Thyroid gland (tissue), 4 donors: ENCODE data around the gene COTL1. TPM values are rescaled to one million over a fixed set of nuclear protein-coding genes. Genes with fewer than 3 reads are reported as not detected.
A peak's percentile ranks its signal among the peaks of the same experiment; 100 is the strongest.
"Not testable (repeated sequence)": the region's sequence is repeated elsewhere in the genome, so short reads cannot be mapped to it uniquely, and the experiment has no call there.

Source experiments
- DNase-seq, 2 donors: peaks; one replicate each; pipeline ENCODE4 v3.0.0-alpha.2; 2019
- H3K27ac ChIP-seq, 3 donors: fragments of 200-600 bp; sonication (generic); 1 replicate in 2 of 3; 2 replicates in 1 of 3; pipeline ENCODE4 v1.5.1; 2016 to 2019; ENCODE audit warnings: mild to moderate bottlenecking in 1 of 3, moderate library complexity in 1 of 3
- H3K27me3 ChIP-seq: fragments of 200-600 bp; sonication (generic); one replicate; pipeline ENCODE4 v1.5.1; 2019
- H3K36me3 ChIP-seq, 2 donors: fragments of 200-600 bp; sonication (generic); one replicate each; pipeline ENCODE4 v1.5.1; 2016 to 2019
- H3K4me1 ChIP-seq, 2 donors: fragments of 200-600 bp; sonication (generic); one replicate each; pipeline ENCODE4 v1.5.1; 2017 to 2019
- H3K4me3 ChIP-seq, 3 donors: fragments of 200-600 bp; sonication (generic); replicated peaks in 1 of 3; 1 replicate in 2 of 3; 2 replicates in 1 of 3; pipeline ENCODE4 v1.5.1; 2016; ENCODE audit warnings: mild to moderate bottlenecking in 1 of 3
- H3K9me3 ChIP-seq: fragments of 200-600 bp; sonication (generic); one replicate; pipeline ENCODE4 v1.5.1; 2017
- CTCF ChIP-seq, 6 experiments: fragments of 200-600 bp in 3 of 6; fragments of 450-650 bp in 3 of 6; sonication (generic) in 3 of 6; IDR thresholded peaks; one replicate each; pipeline ENCODE4 v1.5.1; 2016 to 2019; ENCODE audit warnings: antibody characterized with exemption in 6 of 6, mild to moderate bottlenecking in 2 of 6, inconsistent platforms in 1 of 6, moderate library complexity in 1 of 6
- POLR2A ChIP-seq, 2 donors: fragments of 450-650 bp; IDR thresholded peaks; one replicate each; pipeline ENCODE4 v1.6.1; 2017; ENCODE audit warnings: antibody characterized with exemption in 2 of 2, mild to moderate bottlenecking in 2 of 2, moderate library complexity in 1 of 2
- WGBS, 2 donors: methylation state at CpG; one replicate each; pipeline ENCODE4 v1.1.5; 2017; 5-methylcytosine and 5-hydroxymethylcytosine counted together
- intact Hi-C: fragments of 100-400 bp; cut with DNase I; formaldehyde crosslinking; loops from one replicate; pipeline ENCODE4 v1.15.1; 2023
- total RNA-seq, 4 donors: library from RNA; depleted of rRNA; stranded (reverse); fragments of >200 nt; gene quantifications; one replicate each; pipeline ENCODE4 v1.2.3, GENCODE V29; 2016

COTL1 gene
- total RNA-seq, 4 donors from 2014 or later, result 26.0 to 39.7 (median 31.4) TPM

- Histone ChIP-seq H3K27me3 (no peaks in the 10 kb centered on the region), H3K9me3 (no peaks in the 10 kb centered on the region), H3K27ac (no peak overlapping the region), H3K4me1 (peaks cover 11 to 26% of the 10 kb centered on the region in 2 donors), H3K4me3 (no peak overlapping the region), H3K36me3 (no peaks in the 10 kb centered on the region)
- intact Hi-C loops, result no loop called here
- WGBS, 2 donors, result 89 to 92% methylated on average over 9 to 14 of the region's 14 CpGs
- no peak for DNase-seq
- TF ChIP-seq CTCF (IDR thresholded peaks at IDR 0.05) (no peak), POLR2A (IDR thresholded peaks at IDR 0.05) (no peak)
Measured at GRCh38 chr16:84524346-84524920, 93.4 kb downstream of the COTL1 start.

GRCh38 chr16:84521497-84521770, 96.4 kb downstream of the COTL1 start:
- 46 to 78% methylated on average over 4 of the region's 4 CpGs for WGBS, 2 donors
- H3K4me3 ChIP-seq, result no peak overlapping the region
- DNase-seq, result no peak
- H3K36me3 ChIP-seq, result no peaks in the 10 kb centered on the region
- TF ChIP-seq CTCF (IDR thresholded peaks at IDR 0.05) (no peak), POLR2A (IDR thresholded peaks at IDR 0.05) (no peak)
- no peaks in the 10 kb centered on the region for H3K9me3 ChIP-seq
- H3K27ac ChIP-seq, result peak overlapping the region in 1 of 3 donors; percentile 3
- no peaks in the 10 kb centered on the region for H3K27me3 ChIP-seq
- H3K4me1 ChIP-seq, result peaks cover 5 to 11% of the 10 kb centered on the region in 2 donors
- intact Hi-C loops, result no loop called here

GRCh38 chr16:84520725-84521496, 97.0 kb downstream of the COTL1 start:
- H3K9me3 ChIP-seq, result no peaks in the 10 kb centered on the region
- 48 to 61% methylated on average over 17 of the region's 17 CpGs for WGBS, 2 donors
- H3K27ac ChIP-seq, result peak overlapping the region; percentile 3 to 21 (median 9)
- peaks cover 4 to 11% of the 10 kb centered on the region in 2 donors for H3K4me1 ChIP-seq
- no peaks in the 10 kb centered on the region for H3K36me3 ChIP-seq
- intact Hi-C loops, result no loop called here
- peak; percentile 80 to 90 for DNase-seq
- TF ChIP-seq POLR2A (IDR thresholded peaks at IDR 0.05) (no peak), CTCF (IDR thresholded peaks at IDR 0.05) (no peak)
- H3K4me3 ChIP-seq, result no peak overlapping the region
- H3K27me3 ChIP-seq, result no peaks in the 10 kb centered on the region

- TF ChIP-seq POLR2A (IDR thresholded peaks at IDR 0.05) (no peak), CTCF (IDR thresholded peaks at IDR 0.05) (no peak)
- H3K9me3 ChIP-seq, result no peaks in the 10 kb centered on the region
- no peaks in the 10 kb centered on the region for H3K27me3 ChIP-seq
- H3K4me3 ChIP-seq, result no peak overlapping the region
- peaks cover 4 to 7% of the 10 kb centered on the region in 2 donors for H3K4me1 ChIP-seq
- intact Hi-C loops, result loop anchor here (10.0 kb wide), 1 partner anchor 445 kb away; no protein-coding TSS in a partner anchor
- no peak for DNase-seq
- no peaks in the 10 kb centered on the region for H3K36me3 ChIP-seq
- WGBS, 2 donors, result 68 to 69% methylated on average over 11 of the region's 11 CpGs
- H3K27ac ChIP-seq, result no peak overlapping the region
Measured at GRCh38 chr16:84519855-84520254, 98.0 kb downstream of the COTL1 start.

GRCh38 chr16:84518804-84519341, 99.0 kb downstream of the COTL1 start:
- no peak overlapping the region for H3K27ac ChIP-seq
- no peaks in the 10 kb centered on the region for H3K9me3 ChIP-seq
- H3K4me1 ChIP-seq, result peaks cover 4 to 7% of the 10 kb centered on the region in 2 donors
- no peak for DNase-seq
- intact Hi-C loops, result loop anchor here (10.0 kb wide), 1 partner anchor 446 kb away; no protein-coding TSS in a partner anchor
- no peak for TF ChIP-seq POLR2A (IDR thresholded peaks at IDR 0.05)
- no peaks in the 10 kb centered on the region for H3K27me3 ChIP-seq
- H3K36me3 ChIP-seq, result no peaks in the 10 kb centered on the region
- 90% methylated on average over 17 of the region's 17 CpGs for WGBS, 2 donors
- no peak overlapping the region for H3K4me3 ChIP-seq

GRCh38 chr16:84518220-84518619, 99.7 kb downstream of the COTL1 start:
- not testable (repeated sequence) for H3K27ac ChIP-seq, DNase-seq, H3K9me3 ChIP-seq, H3K4me3 ChIP-seq, H3K27me3 ChIP-seq, H3K4me1 ChIP-seq, H3K36me3 ChIP-seq
- WGBS, 2 donors, result 86 to 96% methylated on average over 3 of the region's 3 CpGs
- intact Hi-C loops, result loop anchor here (10.0 kb wide), 1 partner anchor 447 kb away; no protein-coding TSS in a partner anchor
